Endothelial cell of umbilical vein (primary cell): ENCODE data around the gene FAM72B.
"Not testable (repeated sequence)": the region's sequence is repeated elsewhere in the genome, so short reads cannot be mapped to it uniquely, and the experiment has no call there.

ENCODE experiments used
- EZH2 ChIP-seq: IDR thresholded peaks from 2 replicates; pipeline ENCODE4 v1.6.1; 2012; ENCODE audit warnings: borderline replicate concordance, low read depth, mild to moderate bottlenecking, moderate library complexity, low read length, inconsistent platforms; ENCODE audit not compliant: severe bottlenecking
- FOS ChIP-seq: IDR thresholded peaks from 2 replicates; pipeline ENCODE4 v1.6.1; 2011; ENCODE audit warnings: mild to moderate bottlenecking, low read length, moderate library complexity, borderline replicate concordance; ENCODE audit not compliant: insufficient read depth
- GATA2 ChIP-seq: IDR thresholded peaks from 2 replicates; pipeline ENCODE4 v1.7.0; 2011; ENCODE audit warnings: low read depth, mild to moderate bottlenecking, moderate library complexity, mixed read lengths, low read length; ENCODE audit not compliant: insufficient read length, insufficient read depth
- MYC ChIP-seq: IDR thresholded peaks from one replicate; pipeline ENCODE4 v1.6.1; 2011; ENCODE audit warnings: mild to moderate bottlenecking, low read depth, low read length
- POLR2A ChIP-seq: IDR thresholded peaks from 2 replicates; pipeline ENCODE4 v1.6.1; 2012; ENCODE audit warnings: low read depth, mild to moderate bottlenecking, control low read depth, low read length
- POLR2AphosphoS5 ChIP-seq: IDR thresholded peaks from 2 replicates; pipeline ENCODE4 v1.6.1; 2012; ENCODE audit warnings: low read depth, mild to moderate bottlenecking, control low read depth, low read length, moderate library complexity; ENCODE audit not compliant: insufficient read depth
- TF ChIP-seq, protein P1 (sequence below), 2 donors: IDR thresholded peaks; 1 replicate in 1 of 2; 2 replicates in 1 of 2; pipeline ENCODE4 v1.5.1; 2011; ENCODE audit warnings: low read length in 2 of 2, mild to moderate bottlenecking in 2 of 2, moderate library complexity in 2 of 2, control low read depth in 1 of 2, inconsistent platforms in 1 of 2, low read depth in 1 of 2; ENCODE audit not compliant: insufficient read depth in 1 of 2; ENCODE audit errors: extremely low read depth in 1 of 2
- TF ChIP-seq, protein P2 (sequence below): IDR thresholded peaks from 2 replicates; pipeline ENCODE4 v1.6.1; 2011; ENCODE audit not compliant: insufficient read depth, insufficient read length

DNA sequence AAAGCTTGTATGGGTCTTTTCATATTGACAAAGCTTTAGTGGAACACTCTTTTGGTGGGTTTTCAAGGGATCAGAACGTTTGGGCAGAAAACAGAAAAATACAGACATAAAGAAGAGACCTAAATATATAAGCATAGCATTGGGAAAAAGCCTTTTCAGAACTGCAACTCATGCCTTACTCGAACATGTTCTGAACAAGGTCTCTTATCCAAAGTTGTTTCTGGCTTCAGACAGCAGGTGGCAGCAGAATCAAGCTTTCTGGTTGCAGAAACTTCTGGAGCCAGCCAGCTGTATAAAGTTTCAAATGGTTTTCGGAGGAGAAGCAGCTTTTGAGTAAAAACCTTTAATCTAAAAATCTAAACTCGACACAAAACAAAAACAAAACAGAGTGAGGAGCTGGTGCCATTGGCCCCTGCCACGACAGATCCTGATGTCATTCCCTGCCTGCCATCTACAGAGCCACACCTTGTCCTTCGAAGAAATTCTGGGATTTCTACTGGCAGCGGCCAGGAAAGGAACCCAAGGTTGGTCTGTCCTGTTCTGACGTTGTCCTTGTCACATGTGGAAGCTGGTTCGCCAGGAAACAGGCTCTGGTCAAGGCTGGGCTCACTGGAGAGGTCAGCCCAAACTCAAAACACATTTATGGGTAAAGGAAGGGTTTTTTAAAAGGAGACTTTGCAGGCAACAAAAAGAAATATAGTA is 35.5 kb downstream of the FAM72B start:
- TF ChIP-seq, protein P1, sequence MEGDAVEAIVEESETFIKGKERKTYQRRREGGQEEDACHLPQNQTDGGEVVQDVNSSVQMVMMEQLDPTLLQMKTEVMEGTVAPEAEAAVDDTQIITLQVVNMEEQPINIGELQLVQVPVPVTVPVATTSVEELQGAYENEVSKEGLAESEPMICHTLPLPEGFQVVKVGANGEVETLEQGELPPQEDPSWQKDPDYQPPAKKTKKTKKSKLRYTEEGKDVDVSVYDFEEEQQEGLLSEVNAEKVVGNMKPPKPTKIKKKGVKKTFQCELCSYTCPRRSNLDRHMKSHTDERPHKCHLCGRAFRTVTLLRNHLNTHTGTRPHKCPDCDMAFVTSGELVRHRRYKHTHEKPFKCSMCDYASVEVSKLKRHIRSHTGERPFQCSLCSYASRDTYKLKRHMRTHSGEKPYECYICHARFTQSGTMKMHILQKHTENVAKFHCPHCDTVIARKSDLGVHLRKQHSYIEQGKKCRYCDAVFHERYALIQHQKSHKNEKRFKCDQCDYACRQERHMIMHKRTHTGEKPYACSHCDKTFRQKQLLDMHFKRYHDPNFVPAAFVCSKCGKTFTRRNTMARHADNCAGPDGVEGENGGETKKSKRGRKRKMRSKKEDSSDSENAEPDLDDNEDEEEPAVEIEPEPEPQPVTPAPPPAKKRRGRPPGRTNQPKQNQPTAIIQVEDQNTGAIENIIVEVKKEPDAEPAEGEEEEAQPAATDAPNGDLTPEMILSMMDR (IDR thresholded peaks at IDR 0.05; ENCODE audit: extremely low read depth in 1 of 2, insufficient read depth in 1 of 2, low read depth in 1 of 2, low read length in 2 of 2), result not testable (repeated sequence)
- not testable (repeated sequence) for TF ChIP-seq MYC, EZH2, FOS, POLR2A, POLR2AphosphoS5, GATA2
- TF ChIP-seq, protein P2, sequence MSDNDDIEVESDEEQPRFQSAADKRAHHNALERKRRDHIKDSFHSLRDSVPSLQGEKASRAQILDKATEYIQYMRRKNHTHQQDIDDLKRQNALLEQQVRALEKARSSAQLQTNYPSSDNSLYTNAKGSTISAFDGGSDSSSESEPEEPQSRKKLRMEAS, result not testable (repeated sequence)
